HG02642 (cell line): ENCODE data around the gene ZNF57.
A peak's percentile ranks its signal among the peaks of the same experiment; 100 is the strongest.
"Not testable (repeated sequence)": the region's sequence is repeated elsewhere in the genome, so short reads cannot be mapped to it uniquely, and the experiment has no call there.

Source experiments
- ATAC-seq: cut with Tn5 transposase; IDR thresholded peaks from one replicate; pipeline ENCODE4 v1.9.1; 2021; ENCODE audit warnings: mild to moderate bottlenecking; ENCODE audit not compliant: unreplicated experiment, poor library complexity

ZNF57 gene

GRCh38 chr19:2950286-2951124, 49.8 kb downstream of the ZNF57 start:
- peak; percentile 95 for ATAC-seq

- ATAC-seq, result no peak
These were observed 52.3 kb downstream of the ZNF57 start for GRCh38 chr19:2952953-2953481.

GRCh38 chr19:2957160-2957559, 56.4 kb downstream of the ZNF57 start:
- ATAC-seq, result no peak

GRCh38 chr19:2960120-2960519, 59.4 kb downstream of the ZNF57 start:
- no peak for ATAC-seq

DNA sequence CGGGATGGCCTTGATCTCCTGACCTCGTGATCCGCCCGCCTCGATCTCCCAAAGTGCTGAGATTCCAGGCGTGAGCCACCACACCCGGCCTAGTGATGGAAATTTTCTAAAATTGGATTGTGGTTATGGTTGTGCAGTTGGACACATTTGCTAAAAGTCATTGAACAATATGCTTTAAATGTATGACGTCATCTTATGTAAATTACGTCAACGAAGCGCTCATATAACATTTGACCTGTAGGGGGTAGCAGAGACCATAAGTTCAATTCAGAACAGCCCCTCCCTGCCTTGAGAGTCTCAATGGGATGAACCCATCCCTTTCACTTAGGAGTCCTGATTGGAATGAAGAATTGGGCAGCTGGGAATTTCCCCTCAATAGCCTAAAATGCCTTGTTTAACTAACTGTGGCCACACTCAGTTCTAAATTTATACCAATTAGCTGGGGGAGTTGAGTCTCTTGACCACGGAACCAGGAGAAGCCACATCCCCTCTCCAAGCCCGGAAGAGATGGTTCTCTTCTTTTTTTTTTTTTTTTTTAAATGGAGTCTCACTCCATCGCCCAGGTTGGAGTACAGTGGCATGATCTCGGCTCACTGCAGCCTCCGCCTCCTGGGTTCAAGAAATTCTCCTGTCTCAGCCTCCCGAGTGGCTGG, 61.4 kb downstream of the ZNF57 start:
- ATAC-seq, result no peak

- ATAC-seq, result no peak
These were observed 62.4 kb downstream of the ZNF57 start for GRCh38 chr19:2963122-2963521.

DNA sequence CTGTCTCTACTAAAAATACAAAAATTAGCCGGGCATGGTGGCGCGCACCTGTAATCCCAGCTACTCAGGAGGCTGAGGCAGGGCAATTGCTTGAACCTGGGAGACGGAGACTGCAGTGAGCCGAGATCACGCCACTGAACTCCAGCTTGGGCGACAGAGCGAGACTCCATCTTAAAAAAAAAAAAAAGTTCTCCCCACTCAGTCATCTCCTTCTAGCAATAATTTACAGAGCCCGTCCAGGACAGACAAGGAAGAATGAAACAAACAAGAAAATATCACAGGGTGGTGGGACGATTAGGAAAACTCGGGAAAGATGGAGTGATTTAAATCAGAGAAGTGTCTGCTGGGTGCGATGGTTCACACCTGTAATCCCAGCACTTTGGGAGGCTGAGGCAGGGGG, 62.9 kb downstream of the ZNF57 start:
- ATAC-seq, result not testable (repeated sequence)

DNA sequence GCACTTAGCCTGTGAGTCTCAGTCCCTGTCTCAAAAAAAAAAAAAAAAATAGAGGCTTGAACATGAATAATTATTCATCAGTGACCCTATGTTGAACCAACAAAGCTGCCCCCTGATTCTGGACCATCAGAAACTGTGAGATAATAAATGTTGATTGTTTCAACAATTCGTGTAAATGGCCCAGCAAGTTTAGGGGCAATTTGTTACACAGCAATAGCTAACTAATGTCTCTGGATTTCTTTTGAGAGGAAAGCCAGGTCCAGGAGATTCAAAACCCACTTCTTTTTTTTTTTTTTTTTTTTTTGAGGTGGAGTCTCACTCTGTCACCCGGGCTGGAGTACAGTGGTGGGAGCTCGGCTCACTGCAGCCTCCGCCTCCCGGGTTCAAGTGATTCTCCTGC, 64.1 kb downstream of the ZNF57 start:
- no peak for ATAC-seq

DNA sequence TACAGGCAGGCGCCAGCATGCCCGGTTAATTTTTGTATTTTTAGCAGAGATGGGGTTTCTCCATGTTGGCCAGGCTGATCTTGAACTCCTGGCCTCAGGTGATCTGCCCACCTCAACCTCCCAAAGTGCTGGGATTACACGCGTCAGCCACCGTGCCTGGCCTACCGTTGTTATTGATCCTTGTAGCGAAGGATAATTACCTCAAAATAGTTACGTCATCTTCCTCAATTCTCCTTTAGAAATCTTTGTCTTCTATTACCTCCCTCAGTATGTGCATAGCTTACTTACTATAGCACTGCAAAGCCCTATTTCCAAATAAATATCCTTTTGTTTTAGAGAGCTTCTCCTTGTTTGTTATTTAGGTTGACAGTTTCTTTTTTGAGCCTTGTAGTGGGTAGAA, 67.2 kb downstream of the ZNF57 start:
- no peak for ATAC-seq
